MM.1S (cell line): ENCODE data around the gene CFAP206.
A peak's percentile ranks its signal among the peaks of the same experiment; 100 is the strongest.

Experiments
- DNase-seq: peaks from one replicate; pipeline ENCODE4 v3.0.0-alpha.2; 2015
- H2AFZ ChIP-seq: fragments of 300-600 bp; sonication (generic); 2 replicates; pipeline ENCODE4 v1.6.0; 2016; ENCODE audit warnings: antibody characterized with exemption, low read length
- H3F3A ChIP-seq: fragments of 300-600 bp; sonication (generic); 2 replicates; pipeline ENCODE4 v1.6.1; 2016; ENCODE audit warnings: mild to moderate bottlenecking, antibody characterized with exemption, low read length, moderate library complexity, mixed read lengths; ENCODE audit not compliant: insufficient read depth
- H3K27ac ChIP-seq: fragments of 300-600 bp; sonication (generic); 2 replicates; pipeline ENCODE4 v1.5.1; 2016; ENCODE audit warnings: mild to moderate bottlenecking, low read length
- H3K27me3 ChIP-seq: fragments of 300-600 bp; sonication (generic); replicated peaks from 2 replicates; pipeline ENCODE4 v1.6.0; 2016; ENCODE audit warnings: low read length; ENCODE audit not compliant: insufficient read depth
- H3K36me3 ChIP-seq: fragments of 300-600 bp; sonication (generic); replicated peaks from 2 replicates; pipeline ENCODE4 v1.6.1; 2016; ENCODE audit warnings: mild to moderate bottlenecking, low read length, mixed read lengths; ENCODE audit not compliant: insufficient read depth
- H3K4me1 ChIP-seq: fragments of 300-600 bp; sonication (generic); 2 replicates; pipeline ENCODE4 v1.6.1; 2016; ENCODE audit warnings: low read length, mixed read lengths
- H3K4me2 ChIP-seq: fragments of 300-600 bp; sonication (generic); 2 replicates; pipeline ENCODE4 v1.6.0; 2016; ENCODE audit warnings: low read depth, low read length
- H3K4me3 ChIP-seq: fragments of 300-600 bp; sonication (generic); 2 replicates; pipeline ENCODE4 v1.5.1; 2016; ENCODE audit warnings: low read length, mixed read lengths
- H3K79me2 ChIP-seq: fragments of 300-600 bp; sonication (generic); 2 replicates; pipeline ENCODE4 v1.6.1; 2016; ENCODE audit warnings: mixed run types, low read length, mixed read lengths
- H3K9ac ChIP-seq: fragments of 300-600 bp; sonication (generic); 2 replicates; pipeline ENCODE4 v1.6.1; 2016; ENCODE audit warnings: low read length, mixed read lengths
- H3K9me2 ChIP-seq: fragments of 300-600 bp; sonication (generic); replicated peaks from 2 replicates; pipeline ENCODE4 v1.6.1; 2016; ENCODE audit warnings: mild to moderate bottlenecking, low read length, mixed read lengths; ENCODE audit not compliant: insufficient read depth
- H3K9me3 ChIP-seq: fragments of 300-600 bp; sonication (generic); replicated peaks from 2 replicates; pipeline ENCODE4 v1.6.1; 2016; ENCODE audit warnings: mild to moderate bottlenecking, low read length, mixed read lengths; ENCODE audit not compliant: insufficient read depth
- H4K20me1 ChIP-seq: fragments of 300-600 bp; sonication (generic); 2 replicates; pipeline ENCODE4 v1.6.1; 2016; ENCODE audit warnings: mild to moderate bottlenecking, low read length, moderate library complexity, mixed read lengths; ENCODE audit not compliant: insufficient read depth
- EZH2 ChIP-seq: fragments of 300-600 bp; sonication (generic); optimal IDR thresholded peaks from 2 replicates; pipeline ENCODE3; 2017; ENCODE audit warnings: low read depth, mild to moderate bottlenecking, antibody characterized with exemption, low read length, mixed read lengths
- EZH2phosphoT487 ChIP-seq: fragments of 300-600 bp; sonication (generic); IDR thresholded peaks from 2 replicates; pipeline ENCODE4 v1.6.1; 2018; ENCODE audit warnings: antibody characterized with exemption, low read length
- TF ChIP-seq, protein P1 (sequence below): fragments of 300-600 bp; sonication (generic); IDR thresholded peaks from 2 replicates; pipeline ENCODE4 v1.5.1; 2016; ENCODE audit warnings: antibody characterized with exemption, low read length, mixed read lengths

Gene CFAP206, protein sequence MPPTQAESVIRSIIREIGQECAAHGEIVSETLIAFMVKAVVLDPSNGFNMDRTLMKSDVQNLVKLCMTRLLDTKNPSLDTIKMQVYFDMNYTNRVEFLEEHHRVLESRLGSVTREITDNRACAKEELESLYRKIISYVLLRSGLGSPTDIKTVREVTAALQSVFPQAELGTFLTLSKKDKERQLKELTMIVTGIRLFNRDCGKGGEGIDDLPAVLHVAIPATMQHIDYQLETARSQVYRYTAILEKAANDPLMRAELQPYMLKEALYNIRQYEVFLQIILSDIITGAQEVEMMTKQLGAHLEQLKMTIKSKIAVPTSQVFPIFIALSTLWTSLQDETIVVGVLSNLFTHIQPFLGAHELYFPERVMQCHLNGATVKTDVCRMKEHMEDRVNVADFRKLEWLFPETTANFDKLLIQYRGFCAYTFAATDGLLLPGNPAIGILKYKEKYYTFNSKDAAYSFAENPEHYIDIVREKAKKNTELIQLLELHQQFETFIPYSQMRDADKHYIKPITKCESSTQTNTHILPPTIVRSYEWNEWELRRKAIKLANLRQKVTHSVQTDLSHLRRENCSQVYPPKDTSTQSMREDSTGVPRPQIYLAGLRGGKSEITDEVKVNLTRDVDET

DNA sequence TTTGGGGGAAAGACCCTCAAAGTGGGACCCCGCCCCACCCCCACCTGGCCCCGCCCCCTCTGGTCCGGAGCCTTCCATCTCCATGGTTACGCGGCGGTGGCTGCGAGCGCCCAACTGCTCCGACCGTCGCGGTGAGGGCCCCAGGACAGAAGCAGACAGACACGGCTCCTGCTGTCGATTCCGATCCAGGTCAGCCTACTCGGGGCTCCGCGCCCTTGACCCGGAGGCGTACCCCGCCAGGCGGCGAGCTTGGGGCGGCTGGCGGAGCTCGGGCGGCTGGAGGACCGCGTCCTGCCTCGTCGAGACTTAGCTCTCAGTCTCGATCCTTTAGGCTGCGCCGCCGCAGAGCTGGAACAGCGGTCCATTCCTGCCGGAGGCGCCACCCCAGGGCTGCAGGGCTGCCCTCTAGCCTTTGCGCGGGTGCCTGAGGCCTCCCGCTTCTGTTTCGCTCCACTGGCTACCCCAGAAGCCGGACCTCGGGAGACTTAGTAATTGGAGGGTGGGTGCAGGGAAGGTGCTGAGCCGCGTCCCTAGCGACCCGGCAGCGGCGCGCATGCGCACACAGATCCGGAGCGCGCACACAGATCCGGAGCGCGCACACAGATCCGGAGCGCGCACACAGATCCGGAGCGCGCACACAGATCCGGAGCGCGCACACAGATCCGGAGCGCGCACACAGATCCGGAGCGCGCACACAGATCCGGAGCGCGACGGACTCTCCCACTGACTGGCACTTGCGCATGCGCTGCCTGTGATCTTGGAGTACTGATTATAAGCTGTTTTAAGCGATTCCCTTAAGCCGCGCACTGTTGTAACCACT lies at the start of gene CFAP206:
CFAP206 (plus strand) TSS at position 72 of the 820 bp plus-strand sequence. CDS start 1,868 bp downstream, outside the sequence.
- no peaks in the 10 kb centered on the region for H3K79me2 ChIP-seq
- peaks cover 7% of the 10 kb centered on the region; the same call in 1 of the 2 replicates for H3F3A ChIP-seq
- H2AFZ ChIP-seq, result peak within 1 kb of the TSS; percentile 96
- H3K4me3 ChIP-seq, result peak within 1 kb of the TSS; percentile 75
- H3K9ac ChIP-seq, result peak within 1 kb of the TSS; percentile 22; the same call in 1 of the 2 replicates
- H3K27ac ChIP-seq, result peak within 1 kb of the TSS; percentile 45; the same call in 1 of the 2 replicates
- no peaks in the 10 kb centered on the region for H3K9me3 ChIP-seq
- no peaks in the 10 kb centered on the region for H4K20me1 ChIP-seq
- DNase-seq, result peak; percentile 85
- H3K9me2 ChIP-seq, result no peaks in the 10 kb centered on the region
- no peak for TF ChIP-seq EZH2phosphoT487
- no peak for TF ChIP-seq EZH2
- TF ChIP-seq, protein P1, sequence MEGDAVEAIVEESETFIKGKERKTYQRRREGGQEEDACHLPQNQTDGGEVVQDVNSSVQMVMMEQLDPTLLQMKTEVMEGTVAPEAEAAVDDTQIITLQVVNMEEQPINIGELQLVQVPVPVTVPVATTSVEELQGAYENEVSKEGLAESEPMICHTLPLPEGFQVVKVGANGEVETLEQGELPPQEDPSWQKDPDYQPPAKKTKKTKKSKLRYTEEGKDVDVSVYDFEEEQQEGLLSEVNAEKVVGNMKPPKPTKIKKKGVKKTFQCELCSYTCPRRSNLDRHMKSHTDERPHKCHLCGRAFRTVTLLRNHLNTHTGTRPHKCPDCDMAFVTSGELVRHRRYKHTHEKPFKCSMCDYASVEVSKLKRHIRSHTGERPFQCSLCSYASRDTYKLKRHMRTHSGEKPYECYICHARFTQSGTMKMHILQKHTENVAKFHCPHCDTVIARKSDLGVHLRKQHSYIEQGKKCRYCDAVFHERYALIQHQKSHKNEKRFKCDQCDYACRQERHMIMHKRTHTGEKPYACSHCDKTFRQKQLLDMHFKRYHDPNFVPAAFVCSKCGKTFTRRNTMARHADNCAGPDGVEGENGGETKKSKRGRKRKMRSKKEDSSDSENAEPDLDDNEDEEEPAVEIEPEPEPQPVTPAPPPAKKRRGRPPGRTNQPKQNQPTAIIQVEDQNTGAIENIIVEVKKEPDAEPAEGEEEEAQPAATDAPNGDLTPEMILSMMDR, result 0 out of 2 replicates have a peak, but pooled peaks have one; percentile 10
- no peaks in the 10 kb centered on the region for H3K36me3 ChIP-seq
- H3K4me1 ChIP-seq, result peaks cover 9% of the 10 kb centered on the region; the same call in 1 of the 2 replicates
- H3K27me3 ChIP-seq, result no peaks in the 10 kb centered on the region
- H3K4me2 ChIP-seq, result peak within 1 kb of the TSS; percentile 83

DNA sequence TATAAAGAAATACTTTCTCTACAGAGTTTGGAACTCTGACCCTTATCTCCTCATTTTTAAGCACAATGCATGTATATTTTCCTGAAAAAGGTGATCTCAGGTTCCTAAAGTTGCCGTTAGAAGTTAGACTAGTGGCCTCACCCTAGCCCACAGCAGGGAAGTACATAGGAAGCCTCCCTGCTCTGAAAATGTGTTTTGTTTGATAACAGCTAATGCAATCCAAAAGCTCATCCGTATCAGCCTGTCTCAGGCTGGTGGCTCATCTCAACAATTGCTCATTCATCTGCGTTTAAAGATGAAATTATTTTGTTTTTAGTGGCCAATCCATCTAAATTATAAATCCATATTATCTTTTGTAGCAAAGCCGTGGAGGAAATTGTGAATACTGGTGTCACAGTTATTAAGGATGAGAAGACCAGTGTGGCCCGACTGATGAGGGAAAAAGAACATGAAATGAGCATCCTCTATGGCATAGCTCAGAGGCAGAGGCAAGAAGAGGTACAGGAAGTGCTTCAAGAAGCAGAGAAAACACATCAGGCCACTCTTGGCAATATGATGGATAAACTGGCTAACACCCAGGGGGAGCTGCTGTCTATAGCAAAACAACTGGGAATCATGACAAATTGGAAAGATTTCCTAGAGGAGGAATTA lies 43.0 kb upstream of the CFAP206 start:
- Histone ChIP-seq H3K36me3 (no peaks in the 10 kb centered on the region), H3K4me1 (peaks cover 11% of the 10 kb centered on the region; the same call in 1 of the 2 replicates), H3K9me2 (no peaks in the 10 kb centered on the region), H3K9me3 (no peaks in the 10 kb centered on the region), H3F3A (no peaks in the 10 kb centered on the region), H3K4me3 (no peak overlapping the region), H3K9ac (no peak overlapping the region), H3K27me3 (no peaks in the 10 kb centered on the region), H3K4me2 (no peak overlapping the region), H2AFZ (no peak overlapping the region), H4K20me1 (no peaks in the 10 kb centered on the region), H3K79me2 (no peaks in the 10 kb centered on the region), H3K27ac (no peak overlapping the region)
- TF ChIP-seq, protein P1, result no peak
- TF ChIP-seq EZH2 (no peak), EZH2phosphoT487 (no peak)
- no peak for DNase-seq

DNA sequence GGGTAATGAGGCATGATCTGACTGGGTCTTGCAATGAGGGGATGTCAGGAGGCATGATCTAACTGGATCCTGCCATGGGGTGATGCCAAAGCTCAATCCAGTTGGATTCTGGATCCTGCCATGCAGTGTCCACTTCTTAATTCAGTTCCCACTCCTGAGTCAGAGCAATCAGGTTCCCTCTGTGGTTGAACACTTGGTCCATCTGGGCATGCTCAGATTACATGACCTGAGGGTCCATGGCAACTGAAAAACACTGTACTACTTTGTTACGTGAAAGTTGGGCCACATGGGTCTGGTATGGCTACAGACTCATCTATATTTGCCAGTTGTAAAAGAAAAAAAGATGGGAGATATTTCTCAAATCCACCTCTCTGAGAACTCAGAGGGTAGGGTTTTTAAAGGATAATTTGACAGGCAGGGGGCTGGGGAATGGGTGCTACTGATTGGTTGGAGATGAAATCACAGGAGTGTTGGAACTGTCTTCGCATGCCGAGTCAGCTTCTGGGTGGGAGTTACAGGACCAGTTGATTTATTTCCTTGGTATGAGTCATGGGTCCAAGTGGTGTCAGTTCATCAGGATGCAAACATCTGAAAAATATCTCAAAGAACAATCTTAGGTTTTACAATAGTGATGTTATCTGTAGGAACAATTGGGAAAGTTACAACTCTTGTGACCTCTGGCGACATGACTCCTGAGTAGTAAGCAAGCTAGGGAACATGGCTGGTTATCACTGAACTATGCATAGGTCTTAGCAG lies 41.5 kb upstream of the CFAP206 start:
- no peak for DNase-seq
- H3K27ac ChIP-seq, result no peak overlapping the region
- TF ChIP-seq, protein P1, result no peak
- TF ChIP-seq EZH2 (no peak), EZH2phosphoT487 (no peak)

More for the DNA sequence above, 41.5 kb upstream of the CFAP206 start:
- Histone ChIP-seq H3K4me1 (peaks cover 11% of the 10 kb centered on the region; the same call in 1 of the 2 replicates), H3K79me2 (no peaks in the 10 kb centered on the region), H3K4me3 (no peak overlapping the region), H3K9ac (no peak overlapping the region), H4K20me1 (no peaks in the 10 kb centered on the region), H3K9me2 (no peaks in the 10 kb centered on the region), H3K4me2 (no peak overlapping the region), H3K36me3 (no peaks in the 10 kb centered on the region), H3K9me3 (no peaks in the 10 kb centered on the region), H2AFZ (no peak overlapping the region), H3K27me3 (no peaks in the 10 kb centered on the region), H3F3A (no peaks in the 10 kb centered on the region)
